ENCODE data around the gene PLA2G1B. TPM values are rescaled to one million over a fixed set of nuclear protein-coding genes. Genes with fewer than 3 reads are reported as not detected.

PLA2G1B gene
- total RNA-seq, 6 donors from 2014 or later, result 10.5 to 412 (median 70.3) TPM

DNA sequence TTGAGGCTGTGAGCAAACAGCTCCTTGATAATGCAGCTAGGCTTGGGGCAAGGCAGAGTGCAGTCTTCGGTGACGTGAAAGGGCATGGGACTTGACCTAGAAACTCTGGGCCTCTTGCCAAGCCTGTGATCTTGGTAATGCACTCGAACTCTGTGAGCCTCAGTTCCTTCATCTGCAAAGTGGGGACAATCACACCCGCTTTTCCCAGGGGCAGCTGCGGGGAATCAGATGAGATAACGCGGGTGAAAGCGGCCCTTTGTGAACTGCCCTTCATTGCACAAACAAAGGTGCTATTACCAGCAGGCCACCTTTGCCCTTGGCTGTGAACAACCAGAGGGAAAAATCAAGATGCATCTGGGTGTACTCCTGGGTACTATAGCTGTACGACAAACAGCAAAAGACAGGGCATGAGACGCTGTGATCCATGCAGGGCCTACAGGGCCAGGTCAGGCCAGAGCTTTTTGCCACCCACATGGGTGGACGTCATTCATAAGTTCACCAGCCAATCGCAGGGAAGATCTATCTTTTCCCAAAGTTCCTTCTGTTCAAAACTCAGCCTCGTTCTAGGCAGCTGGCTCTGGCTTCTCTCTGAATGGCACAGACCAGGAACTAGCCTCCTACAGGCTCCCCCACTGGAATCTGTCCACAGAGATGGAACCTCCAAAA, 38.2 kb upstream of the PLA2G1B start:
- Histone ChIP-seq H3K27me3 (peaks cover 0 to 42% (median 28%) of the 10 kb centered on the region in 4 donors), H3K36me3 (no peaks in the 10 kb centered on the region), H3K4me3 (no peak overlapping the region), H3K4me1 (peaks cover 17 to 42% (median 29%) of the 10 kb centered on the region in 4 donors), H3K27ac (no peak overlapping the region), H3K9me3 (no peaks in the 10 kb centered on the region)
- TF ChIP-seq POLR2A (IDR thresholded peaks at IDR 0.05) (no peak), POLR2AphosphoS5 (IDR thresholded peaks at IDR 0.05) (no peak), EP300 (IDR thresholded peaks at IDR 0.05) (no peak)
- TF ChIP-seq, protein P1, sequence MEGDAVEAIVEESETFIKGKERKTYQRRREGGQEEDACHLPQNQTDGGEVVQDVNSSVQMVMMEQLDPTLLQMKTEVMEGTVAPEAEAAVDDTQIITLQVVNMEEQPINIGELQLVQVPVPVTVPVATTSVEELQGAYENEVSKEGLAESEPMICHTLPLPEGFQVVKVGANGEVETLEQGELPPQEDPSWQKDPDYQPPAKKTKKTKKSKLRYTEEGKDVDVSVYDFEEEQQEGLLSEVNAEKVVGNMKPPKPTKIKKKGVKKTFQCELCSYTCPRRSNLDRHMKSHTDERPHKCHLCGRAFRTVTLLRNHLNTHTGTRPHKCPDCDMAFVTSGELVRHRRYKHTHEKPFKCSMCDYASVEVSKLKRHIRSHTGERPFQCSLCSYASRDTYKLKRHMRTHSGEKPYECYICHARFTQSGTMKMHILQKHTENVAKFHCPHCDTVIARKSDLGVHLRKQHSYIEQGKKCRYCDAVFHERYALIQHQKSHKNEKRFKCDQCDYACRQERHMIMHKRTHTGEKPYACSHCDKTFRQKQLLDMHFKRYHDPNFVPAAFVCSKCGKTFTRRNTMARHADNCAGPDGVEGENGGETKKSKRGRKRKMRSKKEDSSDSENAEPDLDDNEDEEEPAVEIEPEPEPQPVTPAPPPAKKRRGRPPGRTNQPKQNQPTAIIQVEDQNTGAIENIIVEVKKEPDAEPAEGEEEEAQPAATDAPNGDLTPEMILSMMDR (IDR thresholded peaks at IDR 0.05), result no peak
- WGBS, 2 donors, result 65 to 77% methylated on average over 8 to 12 of the region's 13 CpGs
- ATAC-seq (ENCODE audit: low FRiP score in 2 of 2), result peak in 1 of 2 donors; percentile 12
- DNase-seq, result peak in 1 of 2 donors; percentile 64

GRCh38 chr12:120364487-120364886, 36.9 kb upstream of the PLA2G1B start:
- H3K27ac ChIP-seq, result no peak overlapping the region
- H3K27me3 ChIP-seq, result peaks cover 0 to 30% (median 18%) of the 10 kb centered on the region in 4 donors

GRCh38 chr12:120363274-120363855, 35.8 kb upstream of the PLA2G1B start:
- DNase-seq (no peak), ATAC-seq (ENCODE audit: low FRiP score in 2 of 2) (no peak)
- Histone ChIP-seq H3K27me3 (peaks cover 0 to 22% (median 13%) of the 10 kb centered on the region in 4 donors), H3K4me3 (no peak overlapping the region), H3K4me1 (peaks cover 7 to 27% (median 19%) of the 10 kb centered on the region in 4 donors), H3K27ac (no peak overlapping the region), H3K9me3 (no peaks in the 10 kb centered on the region), H3K36me3 (no peaks in the 10 kb centered on the region)
- TF ChIP-seq POLR2AphosphoS5 (IDR thresholded peaks at IDR 0.05), result no peak
- TF ChIP-seq EP300 (IDR thresholded peaks at IDR 0.05), result no peak
- WGBS, 2 donors, result 77 to 86% methylated on average over 9 of the region's 9 CpGs

More at GRCh38 chr12:120364487-120364886, 36.9 kb upstream of the PLA2G1B start:
- H3K9me3 ChIP-seq, result no peaks in the 10 kb centered on the region
- peaks cover 14 to 38% (median 24%) of the 10 kb centered on the region in 4 donors for H3K4me1 ChIP-seq
- no peaks in the 10 kb centered on the region for H3K36me3 ChIP-seq
- ATAC-seq (ENCODE audit: low FRiP score in 2 of 2) (no peak), DNase-seq (no peak)
- no peak overlapping the region for H3K4me3 ChIP-seq
- TF ChIP-seq, protein P1 (IDR thresholded peaks at IDR 0.05), result no peak
- no peak for TF ChIP-seq POLR2A (IDR thresholded peaks at IDR 0.05)
- TF ChIP-seq EP300 (IDR thresholded peaks at IDR 0.05), result no peak
- TF ChIP-seq POLR2AphosphoS5 (IDR thresholded peaks at IDR 0.05), result no peak
- WGBS, 2 donors, result 76 to 80% methylated on average over 6 of the region's 6 CpGs

DNA sequence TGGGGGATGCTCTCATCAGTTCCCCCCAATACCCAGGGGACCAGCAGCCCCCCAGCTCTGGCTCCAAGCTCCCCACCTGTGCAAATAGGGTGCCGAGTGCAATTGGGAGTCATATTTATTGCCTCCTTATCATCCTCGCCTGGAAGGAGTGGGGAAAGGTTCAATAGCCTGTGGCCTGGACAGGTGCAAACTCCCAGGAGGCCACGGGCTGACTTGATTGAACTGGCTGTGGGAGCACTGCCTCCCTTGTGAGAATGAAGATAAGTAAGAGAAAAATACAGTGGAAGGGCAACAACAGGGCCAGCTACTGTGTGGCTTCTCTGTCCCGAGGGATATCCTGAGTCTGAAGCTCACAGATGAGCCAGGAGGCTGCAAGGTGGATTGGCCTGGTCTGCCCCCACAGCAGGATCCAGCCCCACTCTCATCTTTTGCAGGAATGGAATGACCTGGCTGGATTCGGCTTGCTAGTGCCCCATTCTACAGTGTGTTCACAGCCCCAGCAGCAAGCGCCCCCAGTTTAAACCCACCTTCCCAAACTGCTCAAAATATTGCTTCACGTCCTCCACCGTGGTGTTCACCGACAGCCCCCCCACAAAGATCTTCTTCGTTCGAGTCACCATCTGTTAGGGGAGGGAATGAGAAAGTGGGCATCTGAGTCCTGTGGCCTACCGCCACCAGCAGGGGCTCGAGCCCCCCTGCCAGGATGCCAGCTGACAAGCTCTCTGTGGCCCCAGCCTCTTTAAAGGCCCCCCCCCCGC, 35.1 kb upstream of the PLA2G1B start:
- Histone ChIP-seq H3K36me3 (no peaks in the 10 kb centered on the region), H3K27me3 (peaks cover 0 to 15% (median 6%) of the 10 kb centered on the region in 4 donors), H3K9me3 (no peaks in the 10 kb centered on the region), H3K4me3 (no peak overlapping the region), H3K27ac (no peak overlapping the region), H3K4me1 (peaks cover 3 to 20% (median 12%) of the 10 kb centered on the region in 4 donors)
- WGBS, 2 donors, result 91 to 93% methylated on average over 14 of the region's 14 CpGs
- TF ChIP-seq POLR2A (IDR thresholded peaks at IDR 0.05) (no peak), EP300 (IDR thresholded peaks at IDR 0.05) (no peak), POLR2AphosphoS5 (IDR thresholded peaks at IDR 0.05) (no peak)
- TF ChIP-seq, protein P1 (IDR thresholded peaks at IDR 0.05), result no peak
- no peak for DNase-seq
- ATAC-seq (ENCODE audit: low FRiP score in 2 of 2), result no peak

All from upper lobe of left lung (tissue), 6 donors.